GM18873 (cell line): ENCODE data around the gene ACSS1.
A peak's percentile ranks its signal among the peaks of the same experiment; 100 is the strongest.

Experiments
- ATAC-seq: cut with Tn5 transposase; IDR thresholded peaks from one replicate; pipeline ENCODE4 v1.9.1; 2021; ENCODE audit warnings: mild to moderate bottlenecking, moderate library complexity, moderate number of reproducible peaks; ENCODE audit not compliant: unreplicated experiment, low FRiP score

ACSS1 gene

GRCh38 chr20:25061103-25061799, 3.3 kb upstream of the ACSS1 start:
- ATAC-seq: no peak

GRCh38 chr20:25059866-25060465, 2.0 kb upstream of the ACSS1 start:
- no peak for ATAC-seq

GRCh38 chr20:25058847-25059810, 1.2 kb upstream of the ACSS1 start:
- ATAC-seq: no peak

GRCh38 chr20:25057234-25058050, 497 bp downstream of the ACSS1 start:
- peak; percentile 27 for ATAC-seq

- ATAC-seq: no peak
Observed at GRCh38 chr20:25056690-25057233, 1.2 kb downstream of the ACSS1 start.

- ATAC-seq: no peak
Observed at GRCh38 chr20:25055711-25056495, 2.0 kb downstream of the ACSS1 start.

- ATAC-seq: no peak
Observed at GRCh38 chr20:25054995-25055629, 2.8 kb downstream of the ACSS1 start.

- no peak for ATAC-seq
Observed at GRCh38 chr20:25054096-25054820, 3.7 kb downstream of the ACSS1 start.

GRCh38 chr20:25053255-25054031, 4.5 kb downstream of the ACSS1 start:
- no peak for ATAC-seq

GRCh38 chr20:25052255-25053194, 5.4 kb downstream of the ACSS1 start:
- ATAC-seq: no peak

GRCh38 chr20:25051386-25052155, 6.4 kb downstream of the ACSS1 start:
- ATAC-seq: no peak

- no peak for ATAC-seq
Observed at GRCh38 chr20:25050501-25051350, 7.2 kb downstream of the ACSS1 start.

GRCh38 chr20:25050082-25050481, 7.9 kb downstream of the ACSS1 start:
- no peak for ATAC-seq

- ATAC-seq: no peak
Observed at GRCh38 chr20:25049261-25050060, 8.5 kb downstream of the ACSS1 start.
